ENCODE results near the gene PPARD. TPM values are rescaled to one million over a fixed set of nuclear protein-coding genes. Genes with fewer than 3 reads are reported as not detected.

The PPARD gene
- total and polyA plus RNA-seq, 2 of the 13 experiments (the other 11 are each of a cell fraction or from before 2014, with no cell fraction given): 6.1 to 13.3 TPM

DNA sequence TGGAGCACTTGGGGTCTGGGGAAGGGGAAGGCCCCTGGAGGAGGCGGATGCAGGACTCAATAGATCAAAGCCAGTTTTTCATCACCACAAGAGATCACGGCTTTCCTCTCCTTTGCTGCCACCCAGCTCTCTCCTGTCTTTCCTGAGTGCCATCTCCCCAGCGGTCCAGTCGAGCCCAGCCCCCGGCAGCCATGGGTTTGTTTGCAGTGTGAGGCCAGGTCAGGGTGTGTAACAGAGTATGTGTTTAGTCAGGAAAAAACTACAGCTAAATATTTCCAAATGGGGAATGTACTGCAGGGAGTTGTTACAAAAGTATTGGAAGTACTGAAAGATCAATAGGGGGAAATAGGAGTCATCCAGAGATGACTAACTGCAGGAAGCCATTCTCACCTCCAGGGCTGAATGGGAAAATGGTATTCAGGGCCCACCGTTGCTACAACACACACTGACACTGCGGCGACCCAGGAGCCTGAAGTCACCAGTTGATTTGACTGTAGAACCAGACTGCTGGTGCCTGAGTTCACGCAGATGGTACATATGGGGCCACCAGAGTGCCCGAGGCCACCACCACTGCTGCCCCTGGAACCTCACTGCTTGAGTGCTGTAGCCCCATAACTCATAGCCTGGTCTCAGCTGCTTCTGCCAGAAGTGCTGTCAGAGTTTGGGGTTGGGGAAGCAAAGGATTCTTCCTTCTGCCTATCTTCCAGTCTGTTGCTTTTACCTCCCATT, 86.2 kb downstream of the PPARD start (continued):
- TF ChIP-seq, protein P1, sequence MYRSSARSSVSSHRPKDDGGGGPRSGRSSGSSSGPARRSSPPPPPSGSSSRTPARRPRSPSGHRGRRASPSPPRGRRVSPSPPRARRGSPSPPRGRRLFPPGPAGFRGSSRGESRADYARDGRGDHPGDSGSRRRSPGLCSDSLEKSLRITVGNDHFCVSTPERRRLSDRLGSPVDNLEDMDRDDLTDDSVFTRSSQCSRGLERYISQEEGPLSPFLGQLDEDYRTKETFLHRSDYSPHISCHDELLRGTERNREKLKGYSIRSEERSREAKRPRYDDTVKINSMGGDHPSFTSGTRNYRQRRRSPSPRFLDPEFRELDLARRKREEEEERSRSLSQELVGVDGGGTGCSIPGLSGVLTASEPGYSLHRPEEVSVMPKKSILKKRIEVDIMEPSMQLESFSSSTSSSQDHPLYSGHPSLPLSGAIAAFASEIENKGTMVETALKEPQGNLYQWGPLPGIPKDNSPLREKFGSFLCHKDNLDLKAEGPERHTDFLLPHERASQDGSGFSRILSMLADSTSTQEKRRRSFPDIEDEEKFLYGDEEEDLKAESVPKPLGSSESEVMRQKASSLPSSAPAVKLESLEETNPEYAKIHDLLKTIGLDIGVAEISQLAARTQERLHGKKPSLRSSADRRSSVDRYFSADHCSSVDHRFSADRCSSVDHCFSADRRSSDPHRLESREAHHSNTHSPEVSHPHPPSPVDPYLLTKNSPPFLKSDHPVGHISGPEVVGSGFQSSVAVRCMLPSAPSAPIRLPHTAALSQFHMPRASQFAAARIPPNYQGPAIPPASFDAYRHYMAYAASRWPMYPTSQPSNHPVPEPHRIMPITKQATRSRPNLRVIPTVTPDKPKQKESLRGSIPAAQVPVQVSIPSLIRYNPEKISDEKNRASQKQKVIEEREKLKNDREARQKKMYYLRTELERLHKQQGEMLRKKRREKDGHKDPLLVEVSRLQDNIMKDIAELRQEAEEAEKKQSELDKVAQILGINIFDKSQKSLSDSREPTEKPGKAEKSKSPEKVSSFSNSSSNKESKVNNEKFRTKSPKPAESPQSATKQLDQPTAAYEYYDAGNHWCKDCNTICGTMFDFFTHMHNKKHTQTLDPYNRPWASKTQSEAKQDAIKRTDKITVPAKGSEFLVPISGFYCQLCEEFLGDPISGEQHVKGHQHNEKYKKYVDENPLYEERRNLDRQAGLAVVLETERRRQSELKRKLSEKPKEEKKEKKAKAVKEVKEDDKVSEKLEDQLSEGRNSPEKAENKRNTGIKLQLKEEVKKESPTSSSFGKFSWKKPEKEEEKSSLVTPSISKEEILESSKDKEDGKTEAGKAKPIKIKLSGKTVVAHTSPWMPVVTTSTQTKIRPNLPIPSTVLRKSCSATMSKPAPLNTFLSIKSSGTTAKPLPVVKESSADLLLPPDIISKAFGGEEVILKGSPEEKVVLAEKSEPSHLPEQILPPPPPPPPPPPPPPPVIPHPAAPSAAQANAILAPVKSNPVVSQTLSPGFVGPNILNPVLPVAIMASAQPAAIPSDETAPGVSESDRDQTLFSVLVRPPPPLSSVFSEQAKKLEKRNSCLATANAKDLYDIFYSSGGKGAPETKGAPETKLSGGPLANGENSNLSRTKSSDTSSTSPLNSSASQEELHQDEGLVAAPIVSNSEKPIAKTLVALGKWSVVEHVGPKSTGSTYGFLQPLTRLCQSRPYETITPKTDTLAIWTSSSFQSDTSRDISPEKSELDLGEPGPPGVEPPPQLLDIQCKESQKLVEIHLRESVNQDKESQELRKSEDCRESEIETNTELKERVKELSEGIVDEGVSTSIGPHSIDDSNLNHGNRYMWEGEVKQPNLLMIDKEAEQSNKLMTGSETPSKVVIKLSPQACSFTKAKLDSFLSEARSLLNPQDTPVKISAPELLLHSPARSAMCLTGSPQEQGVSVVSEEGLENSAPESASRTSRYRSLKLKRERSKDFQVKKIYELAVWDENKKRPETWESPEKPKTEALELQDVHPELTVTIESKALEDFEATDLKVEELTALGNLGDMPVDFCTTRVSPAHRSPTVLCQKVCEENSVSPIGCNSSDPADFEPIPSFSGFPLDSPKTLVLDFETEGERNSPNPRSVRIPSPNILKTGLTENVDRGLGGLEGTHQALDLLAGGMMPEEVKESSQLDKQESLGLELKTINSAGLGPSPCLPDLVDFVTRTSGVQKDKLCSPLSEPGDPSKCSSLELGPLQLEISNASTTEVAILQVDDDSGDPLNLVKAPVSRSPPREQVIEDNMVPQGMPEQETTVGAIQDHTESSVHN (CRISPR knock-in tag; IDR thresholded peaks at IDR 0.05): 0 out of 2 replicates have a peak, but pooled peaks have one; percentile 44
- TF ChIP-seq ZNF225 (CRISPR knock-in tag; IDR thresholded peaks at IDR 0.05) (0 out of 2 replicates have a peak, but pooled peaks have one; percentile 47), ZNF430 (CRISPR knock-in tag; IDR thresholded peaks at IDR 0.05) (no peak), GABPB1 (CRISPR knock-in tag; IDR thresholded peaks at IDR 0.05) (no peak)

Data from HepG2 (cell line).